Measurements from ENCODE around the gene HAUS2. TPM values are rescaled to one million over a fixed set of nuclear protein-coding genes. Genes with fewer than 3 reads are reported as not detected.
A peak's percentile ranks its signal among the peaks of the same experiment; 100 is the strongest.

The HAUS2 gene
- total and polyA plus RNA-seq, 10 of the 15 experiments (the other 5 are each of a cell fraction or from before 2014, with no cell fraction given) = 28.7 to 59.3 (median 40.6) TPM

GRCh38 chr15:42576040-42576594 is 27.5 kb downstream of the HAUS2 start:
- Histone ChIP-seq H2AFZ (ENCODE audit: control insufficient read depth, low read depth, low read length) (peak overlapping the region; percentile 97), H3K27ac (ENCODE audit: control insufficient read depth, insufficient read depth) (peak overlapping the region; percentile 57; the same call in 1 of the 2 replicates), H4K20me1 (ENCODE audit: control insufficient read depth, insufficient read depth) (no peaks in the 10 kb centered on the region), H3K79me2 (ENCODE audit: control insufficient read depth, insufficient read depth, low read length) (peaks cover 24% of the 10 kb centered on the region), H3K4me2 (ENCODE audit: control insufficient read depth, insufficient read depth) (peak overlapping the region; percentile 97), H3K4me3 (peak overlapping the region; percentile 89), H3K9me3 (replicated peaks; ENCODE audit: control insufficient read depth, insufficient read depth, low read length) (peaks cover 4% of the 10 kb centered on the region; the same call in 2 of the 3 replicates), H3K9ac (ENCODE audit: control insufficient read depth, insufficient read depth, low read length) (peak overlapping the region; percentile 76), H3K4me1 (ENCODE audit: control insufficient read depth, insufficient read depth, low read length) (peaks cover 24% of the 10 kb centered on the region), H3K27me3 (replicated peaks in 1 of 2; ENCODE audit: control insufficient read depth in 2 of 2, insufficient read depth in 2 of 2, low read length in 1 of 2) (no peaks in the 10 kb centered on the region), H3K36me3 (ENCODE audit: control insufficient read depth in 2 of 2, insufficient read depth in 2 of 2, low read length in 1 of 2) (no peaks in the 10 kb centered on the region)
- SMC1A ChIA-PET (ENCODE audit: uncharacterized antibody, unreplicated experiment) = interaction anchor here (1.0 to 7.6 kb wide), 10 partner anchors 9 to 85 kb away, joined by 3 to 53 read pairs (median 4); partner anchors contain the start of gene ZNF106
- BruUV-seq (replicated peaks) = no TSS peak
- 20% methylated on average over 16 of the region's 16 CpGs for WGBS (ENCODE audit: insufficient coverage, insufficient replicate concordance, low lambda C conversion rate, missing lambda C conversion rate)
- FAIRE-seq (no peak), ATAC-seq (no peak), DNase-seq (ENCODE audit: low read depth, low spot score) (no peak)
- RAD21 ChIA-PET (ENCODE audit: unreplicated experiment) = interaction anchor here (1.0 to 1.6 kb wide), 7 partner anchors 27 to 75 kb away, joined by 3 to 12 read pairs (median 6); partner anchors contain the start of genes HAUS2 and LRRC57
- intact Hi-C loops (cut with micrococcal nuclease; ENCODE audit: unreplicated experiment) = loop anchor here (5.0 kb wide), 1 partner anchor 76 kb away; no protein-coding TSS in a partner anchor
- TF ChIP-seq HDGF (IDR thresholded peaks at IDR 0.05) = 0 out of 2 replicates have a peak, but pooled peaks have one; percentile 16
- no peak for TF ChIP-seq SPI1 (IDR thresholded peaks at IDR 0.05; ENCODE audit: borderline replicate concordance, insufficient read depth, low read depth, low read length)
- in situ Hi-C loops (cut with MboI) = no loop called here
- CTCF ChIA-PET = interaction anchor here (1.3 kb wide), 1 partner anchor 32 kb away, joined by 6 read pairs; no protein-coding TSS in a partner anchor
- POLR2A ChIA-PET = interaction anchor here (0.5 to 4.6 kb wide), 11 partner anchors 9 to 530 kb away, joined by 3 to 38 read pairs (median 5); partner anchors contain the start of genes HAUS2, LRRC57, SNAP23 and UBR1

DNA sequence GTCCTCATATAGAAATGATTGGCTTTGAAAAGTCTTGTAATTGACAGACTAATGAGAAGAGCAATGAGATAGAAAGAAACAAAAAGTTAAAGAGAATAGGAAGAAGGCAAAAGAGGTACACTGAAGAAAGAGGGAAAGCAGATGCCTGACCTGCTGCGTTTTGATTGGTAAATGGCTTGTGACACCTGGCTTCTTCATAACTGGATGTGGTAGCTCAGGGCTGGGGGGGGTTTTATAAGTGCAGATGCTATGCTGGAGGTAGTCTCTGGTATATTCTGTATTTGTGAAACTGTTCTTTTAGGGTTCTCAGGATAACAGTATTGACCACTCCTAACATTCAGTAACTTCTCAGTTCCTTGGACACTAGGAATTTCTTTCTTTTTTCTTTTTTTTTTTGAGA is 28.1 kb downstream of the HAUS2 start:
- Histone ChIP-seq H3K4me3 (peak overlapping the region; percentile 89), H3K27ac (ENCODE audit: control insufficient read depth, insufficient read depth) (no peak overlapping the region), H3K79me2 (ENCODE audit: control insufficient read depth, insufficient read depth, low read length) (peaks cover 24% of the 10 kb centered on the region), H3K4me1 (ENCODE audit: control insufficient read depth, insufficient read depth, low read length) (peaks cover 24% of the 10 kb centered on the region), H3K27me3 (replicated peaks in 1 of 2; ENCODE audit: control insufficient read depth in 2 of 2, insufficient read depth in 2 of 2, low read length in 1 of 2) (no peaks in the 10 kb centered on the region), H3K9ac (ENCODE audit: control insufficient read depth, insufficient read depth, low read length) (peak overlapping the region; percentile 76; the same call in 1 of the 2 replicates), H3K9me3 (replicated peaks; ENCODE audit: control insufficient read depth, insufficient read depth, low read length) (peaks cover 4% of the 10 kb centered on the region; the same call in 2 of the 3 replicates), H3K36me3 (ENCODE audit: control insufficient read depth in 2 of 2, insufficient read depth in 2 of 2, low read length in 1 of 2) (no peaks in the 10 kb centered on the region), H2AFZ (ENCODE audit: control insufficient read depth, low read depth, low read length) (no peak overlapping the region), H4K20me1 (ENCODE audit: control insufficient read depth, insufficient read depth) (no peaks in the 10 kb centered on the region), H3K4me2 (ENCODE audit: control insufficient read depth, insufficient read depth) (peak overlapping the region; percentile 97)
- intact Hi-C loops (cut with micrococcal nuclease; ENCODE audit: unreplicated experiment) = loop anchor here (5.0 kb wide), 1 partner anchor 76 kb away; no protein-coding TSS in a partner anchor
- ChIA-PET RAD21 (ENCODE audit: unreplicated experiment) (interaction anchor here (1.1 kb wide), 2 partner anchors 14 to 341 kb away, joined by 3 read pairs; no protein-coding TSS in a partner anchor), POLR2A (interaction anchor here (0.7 to 4.6 kb wide), 4 partner anchors 9 to 68 kb away, joined by 4 to 38 read pairs (median 7); no protein-coding TSS in a partner anchor), CTCF (interaction anchor here (0.6 to 0.9 kb wide), 2 partner anchors 15 to 29 kb away, joined by 3 read pairs; no protein-coding TSS in a partner anchor), SMC1A (ENCODE audit: uncharacterized antibody, unreplicated experiment) (interaction anchor here (1.0 to 7.6 kb wide), 8 partner anchors 11 to 86 kb away, joined by 3 to 53 read pairs (median 3); partner anchors contain the start of gene ZNF106)
- DNase-seq (ENCODE audit: low read depth, low spot score) (no peak), FAIRE-seq (no peak), ATAC-seq (no peak)
- in situ Hi-C loops (cut with MboI) = no loop called here
- 30% methylated on average over 1 of the region's 1 CpG for WGBS (ENCODE audit: insufficient coverage, insufficient replicate concordance, low lambda C conversion rate, missing lambda C conversion rate)
- TSS peak; percentile 70 for BruUV-seq (replicated peaks)
- TF ChIP-seq TARDBP (IDR thresholded peaks at IDR 0.05; ENCODE audit: borderline replicate concordance) (no peak), GATAD2B (conservative IDR thresholded peaks at IDR 0.05; ENCODE audit: low read depth) (no peak), HSF1 (IDR thresholded peaks at IDR 0.05; ENCODE audit: low read depth, low read length) (no peak)
- TF ChIP-seq, protein P1, sequence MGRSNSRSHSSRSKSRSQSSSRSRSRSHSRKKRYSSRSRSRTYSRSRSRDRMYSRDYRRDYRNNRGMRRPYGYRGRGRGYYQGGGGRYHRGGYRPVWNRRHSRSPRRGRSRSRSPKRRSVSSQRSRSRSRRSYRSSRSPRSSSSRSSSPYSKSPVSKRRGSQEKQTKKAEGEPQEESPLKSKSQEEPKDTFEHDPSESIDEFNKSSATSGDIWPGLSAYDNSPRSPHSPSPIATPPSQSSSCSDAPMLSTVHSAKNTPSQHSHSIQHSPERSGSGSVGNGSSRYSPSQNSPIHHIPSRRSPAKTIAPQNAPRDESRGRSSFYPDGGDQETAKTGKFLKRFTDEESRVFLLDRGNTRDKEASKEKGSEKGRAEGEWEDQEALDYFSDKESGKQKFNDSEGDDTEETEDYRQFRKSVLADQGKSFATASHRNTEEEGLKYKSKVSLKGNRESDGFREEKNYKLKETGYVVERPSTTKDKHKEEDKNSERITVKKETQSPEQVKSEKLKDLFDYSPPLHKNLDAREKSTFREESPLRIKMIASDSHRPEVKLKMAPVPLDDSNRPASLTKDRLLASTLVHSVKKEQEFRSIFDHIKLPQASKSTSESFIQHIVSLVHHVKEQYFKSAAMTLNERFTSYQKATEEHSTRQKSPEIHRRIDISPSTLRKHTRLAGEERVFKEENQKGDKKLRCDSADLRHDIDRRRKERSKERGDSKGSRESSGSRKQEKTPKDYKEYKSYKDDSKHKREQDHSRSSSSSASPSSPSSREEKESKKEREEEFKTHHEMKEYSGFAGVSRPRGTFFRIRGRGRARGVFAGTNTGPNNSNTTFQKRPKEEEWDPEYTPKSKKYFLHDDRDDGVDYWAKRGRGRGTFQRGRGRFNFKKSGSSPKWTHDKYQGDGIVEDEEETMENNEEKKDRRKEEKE (IDR thresholded peaks at IDR 0.05) = no peak
